Activated naive CD4-positive, alpha-beta T cell treated with anti-CD3 and anti-CD28 coated beads, Interleukin-2, amount 50 U/mL, for 24 hours (primary cell): ENCODE measurements around the gene PSD.
A peak's percentile ranks its signal among the peaks of the same experiment; 100 is the strongest.
"Not testable (repeated sequence)": the region's sequence is repeated elsewhere in the genome, so short reads cannot be mapped to it uniquely, and the experiment has no call there.

Source experiments
- H3K27ac Mint-ChIP-seq: one replicate; pipeline ENCODE4 v1.8.0; 2021; ENCODE audit warnings: mild to moderate bottlenecking, mixed read lengths
- H3K27me3 Mint-ChIP-seq: one replicate; pipeline ENCODE4 v1.8.0; 2021; ENCODE audit warnings: mixed read lengths
- H3K36me3 Mint-ChIP-seq: one replicate; pipeline ENCODE4 v1.8.0; 2021; ENCODE audit warnings: mixed read lengths
- H3K4me1 Mint-ChIP-seq: one replicate; pipeline ENCODE4 v1.8.0; 2021; ENCODE audit warnings: mixed read lengths
- H3K4me3 Mint-ChIP-seq: one replicate; pipeline ENCODE4 v1.8.0; 2021; ENCODE audit warnings: mild to moderate bottlenecking, mixed read lengths
- H3K9me3 Mint-ChIP-seq: one replicate; pipeline ENCODE4 v1.8.0; 2021; ENCODE audit warnings: mixed read lengths

PSD gene

GRCh38 chr10:102418622-102419268 lies at the start of gene PSD:
TSS of gene PSD (minus strand) at chr10:102418785. CDS start at chr10:102417038, 1,747 bp downstream.
- H3K36me3 Mint-ChIP-seq: no peaks in the 10 kb centered on the region
- H3K27me3 Mint-ChIP-seq: peaks cover 16% of the 10 kb centered on the region
- no peak within 1 kb of the TSS for H3K27ac Mint-ChIP-seq
- H3K9me3 Mint-ChIP-seq: no peaks in the 10 kb centered on the region
- peaks cover 26% of the 10 kb centered on the region for H3K4me1 Mint-ChIP-seq
- H3K4me3 Mint-ChIP-seq: peak within 1 kb of the TSS; percentile 97

- H3K4me1 Mint-ChIP-seq: peaks cover 9% of the 10 kb centered on the region
- peak overlapping the region; percentile 38 for H3K27ac Mint-ChIP-seq
- H3K36me3 Mint-ChIP-seq: peaks cover 4% of the 10 kb centered on the region
- H3K27me3 Mint-ChIP-seq: no peaks in the 10 kb centered on the region
- no peak overlapping the region for H3K4me3 Mint-ChIP-seq
- no peaks in the 10 kb centered on the region for H3K9me3 Mint-ChIP-seq
These were observed 49.4 kb upstream of the PSD start for GRCh38 chr10:102467971-102468438.

GRCh38 chr10:102467318-102467717 lies 48.7 kb upstream of the PSD start:
- no peaks in the 10 kb centered on the region for H3K27me3 Mint-ChIP-seq
- H3K36me3 Mint-ChIP-seq: peaks cover 4% of the 10 kb centered on the region
- no peaks in the 10 kb centered on the region for H3K9me3 Mint-ChIP-seq
- H3K27ac Mint-ChIP-seq: no peak overlapping the region
- no peak overlapping the region for H3K4me3 Mint-ChIP-seq
- H3K4me1 Mint-ChIP-seq: peaks cover 10% of the 10 kb centered on the region

- Mint-ChIP-seq H3K4me1 (peaks cover 29% of the 10 kb centered on the region), H3K27ac (no peak overlapping the region), H3K27me3 (no peaks in the 10 kb centered on the region), H3K4me3 (no peak overlapping the region), H3K9me3 (no peaks in the 10 kb centered on the region), H3K36me3 (peaks cover 4% of the 10 kb centered on the region)
These were observed 46.9 kb upstream of the PSD start for GRCh38 chr10:102465466-102465865.

- Mint-ChIP-seq H3K36me3 (peaks cover 1% of the 10 kb centered on the region), H3K27ac (no peak overlapping the region), H3K9me3 (no peaks in the 10 kb centered on the region), H3K4me3 (no peak overlapping the region), H3K27me3 (no peaks in the 10 kb centered on the region), H3K4me1 (peaks cover 29% of the 10 kb centered on the region)
These were observed 45.4 kb upstream of the PSD start for GRCh38 chr10:102463983-102464382.

- no peaks in the 10 kb centered on the region for H3K27me3 Mint-ChIP-seq
- H3K4me1 Mint-ChIP-seq: peaks cover 29% of the 10 kb centered on the region
- no peaks in the 10 kb centered on the region for H3K9me3 Mint-ChIP-seq
- H3K4me3 Mint-ChIP-seq: peak overlapping the region; percentile 94
- no peaks in the 10 kb centered on the region for H3K36me3 Mint-ChIP-seq
- H3K27ac Mint-ChIP-seq: no peak overlapping the region
These were observed 44.0 kb upstream of the PSD start for GRCh38 chr10:102462512-102463054.

GRCh38 chr10:102461187-102462054 lies 42.8 kb upstream of the PSD start:
- Mint-ChIP-seq H3K36me3 (no peaks in the 10 kb centered on the region), H3K27me3 (no peaks in the 10 kb centered on the region), H3K27ac (peak overlapping the region; percentile 70), H3K4me1 (peaks cover 29% of the 10 kb centered on the region), H3K9me3 (no peaks in the 10 kb centered on the region), H3K4me3 (peak overlapping the region; percentile 94)

- no peaks in the 10 kb centered on the region for H3K9me3 Mint-ChIP-seq
- H3K36me3 Mint-ChIP-seq: no peaks in the 10 kb centered on the region
- peaks cover 29% of the 10 kb centered on the region for H3K4me1 Mint-ChIP-seq
- H3K27me3 Mint-ChIP-seq: no peaks in the 10 kb centered on the region
- peak overlapping the region; percentile 94 for H3K4me3 Mint-ChIP-seq
- peak overlapping the region; percentile 93 for H3K27ac Mint-ChIP-seq
These were observed 42.2 kb upstream of the PSD start for GRCh38 chr10:102460836-102461186.

GRCh38 chr10:102458656-102459055 lies 40.1 kb upstream of the PSD start:
- Mint-ChIP-seq H3K9me3 (no peaks in the 10 kb centered on the region), H3K27me3 (no peaks in the 10 kb centered on the region), H3K36me3 (no peaks in the 10 kb centered on the region), H3K4me1 (peaks cover 27% of the 10 kb centered on the region), H3K27ac (no peak overlapping the region), H3K4me3 (no peak overlapping the region)

- H3K4me3 Mint-ChIP-seq: no peak overlapping the region
- H3K36me3 Mint-ChIP-seq: peaks cover 4% of the 10 kb centered on the region
- H3K9me3 Mint-ChIP-seq: no peaks in the 10 kb centered on the region
- peak overlapping the region; percentile 60 for H3K27ac Mint-ChIP-seq
- H3K27me3 Mint-ChIP-seq: no peaks in the 10 kb centered on the region
- peaks cover 29% of the 10 kb centered on the region for H3K4me1 Mint-ChIP-seq
These were observed 39.1 kb upstream of the PSD start for GRCh38 chr10:102457591-102458150.

GRCh38 chr10:102455893-102456471 lies 37.4 kb upstream of the PSD start:
- Mint-ChIP-seq H3K36me3 (peaks cover 4% of the 10 kb centered on the region), H3K4me3 (no peak overlapping the region), H3K27me3 (no peaks in the 10 kb centered on the region), H3K4me1 (peaks cover 23% of the 10 kb centered on the region), H3K9me3 (no peaks in the 10 kb centered on the region), H3K27ac (no peak overlapping the region)

- H3K9me3 Mint-ChIP-seq, H3K27ac Mint-ChIP-seq, H3K4me3 Mint-ChIP-seq, H3K36me3 Mint-ChIP-seq, H3K27me3 Mint-ChIP-seq: not testable (repeated sequence)
- H3K4me1 Mint-ChIP-seq: peaks cover 17% of the 10 kb centered on the region
These were observed 36.3 kb upstream of the PSD start for GRCh38 chr10:102454662-102455487.

- Mint-ChIP-seq H3K27me3 (no peaks in the 10 kb centered on the region), H3K36me3 (peaks cover 4% of the 10 kb centered on the region)
These were observed 34.9 kb upstream of the PSD start for GRCh38 chr10:102453502-102453901.

GRCh38 chr10:102452672-102453340 lies 34.2 kb upstream of the PSD start:
- Mint-ChIP-seq H3K36me3 (peaks cover 4% of the 10 kb centered on the region), H3K27ac (peak overlapping the region; percentile 93), H3K9me3 (no peaks in the 10 kb centered on the region), H3K4me3 (peak overlapping the region; percentile 69), H3K4me1 (peaks cover 24% of the 10 kb centered on the region), H3K27me3 (no peaks in the 10 kb centered on the region)

More at GRCh38 chr10:102453502-102453901, 34.9 kb upstream of the PSD start:
- Mint-ChIP-seq H3K4me3 (no peak overlapping the region), H3K27ac (peak overlapping the region; percentile 93), H3K9me3 (no peaks in the 10 kb centered on the region), H3K4me1 (peaks cover 24% of the 10 kb centered on the region)
